SK-N-MC (cell line): ENCODE measurements around the gene KIF5A.

ENCODE experiments used
- EZH2 ChIP-seq: fragments of 200-600 bp; sonication (generic); IDR thresholded peaks from one replicate; pipeline ENCODE4 v1.6.1; 2017; ENCODE audit warnings: antibody characterized with exemption
- POLR2AphosphoS5 ChIP-seq: IDR thresholded peaks from 2 replicates; pipeline ENCODE4 v1.6.1; 2012; ENCODE audit warnings: mild to moderate bottlenecking, low read depth, low read length, borderline replicate concordance

- no peak for TF ChIP-seq POLR2AphosphoS5
- TF ChIP-seq EZH2: no peak
These were observed 1.9 kb upstream of the KIF5A start for GRCh38 chr12:57548013-57548315.
